OCI-LY7 (cell line): ENCODE measurements around the gene ATP2B1.

Source experiments
- EZH2phosphoT487 ChIP-seq: fragments of 200-600 bp; sonication (generic); IDR thresholded peaks from 2 replicates; pipeline ENCODE4 v1.6.1; 2018; ENCODE audit warnings: low read depth, borderline replicate concordance, mild to moderate bottlenecking, mixed run types, antibody characterized with exemption, low read length, moderate library complexity, mixed read lengths
- TF ChIP-seq, protein P1 (sequence below): fragments of 200-600 bp; sonication (generic); conservative IDR thresholded peaks from 2 replicates; pipeline ENCODE4 v1.5.1; 2014; ENCODE audit warnings: mild to moderate bottlenecking, antibody characterized with exemption, low read length, moderate library complexity, mixed read lengths

DNA sequence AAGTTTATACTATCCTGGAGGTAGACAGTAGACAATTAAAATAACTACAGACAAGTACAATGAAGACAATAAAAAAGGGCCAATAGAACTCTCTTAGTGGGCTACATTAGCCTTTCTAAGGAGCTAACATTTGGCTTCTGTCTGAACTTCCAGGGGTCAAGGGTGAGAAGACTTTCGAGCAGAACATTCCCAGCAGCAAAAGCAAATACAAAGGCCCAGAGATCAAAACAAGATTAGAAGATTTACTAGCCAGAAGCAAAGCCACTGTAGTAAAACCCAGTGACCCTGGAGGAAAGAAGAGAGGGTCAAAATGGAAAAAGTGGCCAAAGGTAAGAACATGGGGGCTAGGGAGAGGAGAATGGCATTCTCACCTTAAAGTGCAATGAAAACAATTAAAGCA is 63.2 kb downstream of the ATP2B1 start:
- TF ChIP-seq, protein P1, sequence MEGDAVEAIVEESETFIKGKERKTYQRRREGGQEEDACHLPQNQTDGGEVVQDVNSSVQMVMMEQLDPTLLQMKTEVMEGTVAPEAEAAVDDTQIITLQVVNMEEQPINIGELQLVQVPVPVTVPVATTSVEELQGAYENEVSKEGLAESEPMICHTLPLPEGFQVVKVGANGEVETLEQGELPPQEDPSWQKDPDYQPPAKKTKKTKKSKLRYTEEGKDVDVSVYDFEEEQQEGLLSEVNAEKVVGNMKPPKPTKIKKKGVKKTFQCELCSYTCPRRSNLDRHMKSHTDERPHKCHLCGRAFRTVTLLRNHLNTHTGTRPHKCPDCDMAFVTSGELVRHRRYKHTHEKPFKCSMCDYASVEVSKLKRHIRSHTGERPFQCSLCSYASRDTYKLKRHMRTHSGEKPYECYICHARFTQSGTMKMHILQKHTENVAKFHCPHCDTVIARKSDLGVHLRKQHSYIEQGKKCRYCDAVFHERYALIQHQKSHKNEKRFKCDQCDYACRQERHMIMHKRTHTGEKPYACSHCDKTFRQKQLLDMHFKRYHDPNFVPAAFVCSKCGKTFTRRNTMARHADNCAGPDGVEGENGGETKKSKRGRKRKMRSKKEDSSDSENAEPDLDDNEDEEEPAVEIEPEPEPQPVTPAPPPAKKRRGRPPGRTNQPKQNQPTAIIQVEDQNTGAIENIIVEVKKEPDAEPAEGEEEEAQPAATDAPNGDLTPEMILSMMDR: no peak
- TF ChIP-seq EZH2phosphoT487: no peak
